GM18868 (cell line): Measurements from ENCODE around the gene PFDN5.
"Not testable (repeated sequence)": the region's sequence is repeated elsewhere in the genome, so short reads cannot be mapped to it uniquely, and the experiment has no call there.

Source experiments
- ATAC-seq: cut with Tn5 transposase; IDR thresholded peaks from one replicate; pipeline ENCODE4 v1.9.1; 2021; ENCODE audit warnings: mild to moderate bottlenecking, moderate library complexity; ENCODE audit not compliant: unreplicated experiment

Gene PFDN5

GRCh38 chr12:53279888-53280498 is 15.3 kb upstream of the PFDN5 start:
- no peak for ATAC-seq

DNA sequence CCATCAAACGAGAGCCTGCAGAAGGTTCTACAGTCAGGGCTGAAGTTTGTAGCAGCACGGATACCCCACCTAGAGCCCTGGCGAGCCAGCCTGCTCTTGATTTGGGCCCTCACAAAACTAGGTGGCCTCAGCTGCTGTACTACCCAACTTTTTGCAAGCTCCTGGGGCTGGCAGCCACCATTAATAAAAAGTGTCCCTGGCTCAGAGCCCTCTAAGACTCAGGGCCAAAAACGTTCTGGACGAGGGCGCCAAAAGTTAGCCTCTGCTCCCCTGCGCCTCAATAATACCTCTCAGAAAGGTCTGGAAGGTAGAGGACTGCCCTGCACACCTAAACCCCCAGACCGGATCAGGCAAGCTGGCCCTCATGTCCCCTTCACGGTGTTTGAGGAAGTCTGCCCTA is 8.9 kb upstream of the PFDN5 start:
- no peak for ATAC-seq

DNA sequence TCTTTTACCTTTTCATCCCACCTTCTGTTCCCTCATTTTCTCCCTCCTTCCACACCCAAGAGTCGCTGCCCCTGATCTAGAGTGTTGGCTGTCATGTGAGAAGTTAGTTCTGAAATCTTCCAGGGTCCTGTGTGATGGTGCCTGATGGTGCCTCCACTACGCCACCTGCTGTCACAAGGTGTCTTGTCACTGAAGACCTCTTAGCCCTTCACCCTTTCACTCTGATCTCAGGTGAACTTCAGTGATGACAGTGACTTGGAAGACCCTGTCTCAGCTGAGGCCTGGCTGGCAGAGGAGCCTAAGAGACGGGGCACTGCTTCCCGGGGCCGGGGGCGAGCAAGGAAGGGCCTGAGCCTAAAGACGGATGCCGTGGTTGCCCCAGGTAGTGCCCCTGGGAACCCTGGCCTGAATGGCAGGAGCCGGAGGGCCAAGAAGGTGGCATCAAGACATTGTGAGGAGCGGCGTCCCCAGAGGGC is 7.6 kb upstream of the PFDN5 start:
- ATAC-seq, result no peak

- no peak for ATAC-seq
Measured at GRCh38 chr12:53288322-53288721, 7.0 kb upstream of the PFDN5 start.

DNA sequence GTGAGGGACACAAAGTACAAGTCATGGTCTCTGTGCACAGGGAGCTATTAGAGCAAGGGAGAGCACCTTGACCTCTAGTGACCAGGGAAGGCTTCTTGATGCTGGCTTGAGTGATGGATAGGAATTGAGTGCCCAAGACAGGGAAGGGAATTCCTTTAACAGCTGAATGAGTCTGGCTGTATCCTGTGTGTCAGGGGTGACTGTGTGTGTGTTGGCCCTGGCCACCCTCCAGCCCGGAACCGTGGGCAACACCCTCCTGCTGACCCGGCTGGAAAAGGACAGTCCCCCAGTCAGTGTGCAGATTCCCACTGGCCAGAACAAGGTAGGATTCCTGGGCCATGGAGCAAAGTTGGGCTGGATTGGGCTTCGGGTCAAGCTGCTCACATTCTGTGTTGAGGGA is 5.5 kb upstream of the PFDN5 start:
- no peak for ATAC-seq

DNA sequence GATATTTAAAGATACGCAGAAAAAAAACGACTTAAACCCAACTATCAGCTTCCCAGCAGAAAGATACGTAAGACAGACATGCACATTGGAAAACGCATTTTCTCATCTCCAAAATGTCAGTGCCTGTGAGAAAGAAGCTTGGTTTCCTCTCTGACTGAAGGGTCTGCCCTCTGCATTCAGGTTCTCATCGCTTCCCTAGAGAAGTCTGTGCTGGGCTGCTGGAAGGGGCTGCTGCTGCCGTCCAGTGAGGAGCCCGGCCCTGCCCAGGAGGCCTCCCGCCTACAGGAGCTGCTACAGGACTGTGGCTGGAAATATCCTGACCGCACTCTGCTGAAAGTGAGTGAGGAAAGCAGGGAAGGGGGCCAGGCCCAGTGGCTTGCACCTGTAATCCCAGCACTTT is 4.7 kb upstream of the PFDN5 start:
- no peak for ATAC-seq

DNA sequence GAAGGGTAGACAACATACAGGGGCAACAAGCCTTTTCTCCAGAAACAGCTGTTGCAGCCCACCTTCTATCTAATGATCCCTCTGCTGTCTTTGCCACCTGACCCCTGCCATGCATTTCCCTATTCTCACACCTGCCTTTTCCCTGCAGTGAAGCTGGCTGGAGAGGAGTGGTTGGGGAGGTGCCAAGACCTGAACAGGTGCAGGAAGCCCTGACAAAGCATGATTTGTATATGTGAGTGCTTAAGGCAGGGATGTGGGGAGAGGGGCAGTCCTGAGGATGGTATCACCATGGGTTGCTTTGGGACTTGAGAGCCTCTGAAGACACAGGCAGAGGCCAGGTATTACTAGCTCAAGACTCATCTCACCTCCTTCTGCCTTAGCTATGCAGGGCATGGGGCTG is 2.9 kb upstream of the PFDN5 start:
- no peak for ATAC-seq

DNA sequence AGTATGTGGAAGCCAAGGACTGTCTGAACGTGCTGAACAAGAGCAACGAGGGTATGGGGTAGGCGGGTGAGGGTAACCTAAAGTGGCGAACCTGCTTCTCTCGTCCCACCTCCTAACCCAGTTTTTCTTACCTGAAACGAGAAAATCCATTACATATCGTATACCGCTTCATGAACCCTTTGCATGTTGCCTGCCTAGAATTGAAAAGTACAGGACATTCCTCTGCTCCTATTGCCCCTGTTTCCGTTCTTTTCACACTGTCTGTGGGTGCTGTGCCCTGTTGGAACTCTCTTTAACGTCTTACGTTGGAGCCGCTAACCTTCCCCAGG is 513 bp downstream of the PFDN5 start:
- no peak for ATAC-seq

DNA sequence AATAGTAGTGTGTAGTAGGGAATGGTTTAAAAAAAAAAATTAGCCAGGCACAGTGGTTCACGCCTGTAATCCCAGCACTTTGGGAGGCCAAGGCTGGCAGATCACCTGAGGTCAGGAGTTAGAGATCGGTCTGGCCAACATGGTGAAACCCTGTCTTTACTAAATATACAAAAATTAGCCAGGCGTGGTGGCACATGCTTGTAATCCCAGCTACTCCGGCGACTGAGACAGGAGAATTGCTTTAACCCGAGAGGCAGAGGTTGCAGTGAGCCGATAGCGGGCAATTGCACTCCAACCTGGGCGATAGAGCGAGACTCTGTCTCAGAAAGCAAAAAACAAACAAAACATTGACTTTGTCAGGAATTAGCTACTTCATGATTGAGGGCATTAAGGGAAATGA is 1.8 kb downstream of the PFDN5 start:
- ATAC-seq, result not testable (repeated sequence)

GRCh38 chr12:53298164-53298563 is 2.8 kb downstream of the PFDN5 start:
- ATAC-seq, result no peak

DNA sequence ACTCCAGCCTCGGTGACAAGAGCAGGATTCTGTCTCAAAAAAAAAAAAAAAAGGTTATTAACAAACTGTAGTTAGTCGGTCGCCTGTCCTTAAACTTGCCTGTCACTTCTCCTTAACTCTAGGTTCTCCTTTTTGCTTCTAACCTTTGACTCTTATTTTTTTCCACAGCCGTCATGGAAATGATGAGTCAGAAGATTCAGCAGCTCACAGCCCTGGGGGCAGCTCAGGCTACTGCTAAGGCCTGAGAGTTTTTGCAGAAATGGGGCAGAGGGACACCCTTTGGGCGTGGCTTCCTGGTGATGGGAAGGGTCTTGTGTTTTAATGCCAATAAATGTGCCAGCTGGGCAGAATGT is 3.7 kb downstream of the PFDN5 start:
- ATAC-seq, result no peak

DNA sequence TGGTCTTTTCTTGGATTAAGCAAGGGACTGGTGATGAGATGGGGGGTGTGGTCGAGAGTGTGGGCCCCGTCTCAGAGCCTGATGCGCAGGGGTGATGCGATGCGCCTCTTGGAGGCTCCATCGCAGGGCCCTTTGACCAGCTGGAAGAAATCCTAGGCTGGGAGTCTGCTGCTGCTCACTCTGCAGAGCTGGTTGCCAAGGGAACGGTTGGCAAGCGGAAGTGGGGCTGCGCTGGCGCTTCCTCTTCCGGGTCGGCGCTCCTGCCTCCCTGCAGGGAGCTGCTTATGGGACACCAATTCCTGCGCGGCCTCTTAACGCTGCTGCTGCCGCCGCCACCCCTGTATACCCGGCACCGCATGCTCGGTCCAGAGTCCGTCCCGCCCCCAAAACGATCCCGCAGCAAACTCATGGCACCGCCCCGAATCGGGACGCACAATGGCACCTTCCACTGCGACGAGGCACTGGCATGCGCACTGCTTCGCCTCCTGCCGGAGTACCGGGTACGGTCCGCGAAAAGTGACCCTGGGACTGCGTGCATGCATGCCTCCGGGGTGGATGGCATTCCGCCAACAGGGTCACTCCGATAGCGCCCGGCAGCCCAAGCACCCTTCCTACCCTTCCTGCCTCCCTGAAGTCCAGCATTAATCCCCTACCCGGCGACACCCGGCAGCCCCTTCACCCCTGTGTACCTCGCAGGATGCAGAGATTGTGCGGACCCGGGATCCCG is 4.3 kb downstream of the PFDN5 start, which contains the start of gene MYG1:
Gene MYG1 (plus strand): TSS at position 242 of the 727 bp plus-strand sequence. CDS start 43 bp downstream, at position 285.
- ATAC-seq, result peak; percentile 76

DNA sequence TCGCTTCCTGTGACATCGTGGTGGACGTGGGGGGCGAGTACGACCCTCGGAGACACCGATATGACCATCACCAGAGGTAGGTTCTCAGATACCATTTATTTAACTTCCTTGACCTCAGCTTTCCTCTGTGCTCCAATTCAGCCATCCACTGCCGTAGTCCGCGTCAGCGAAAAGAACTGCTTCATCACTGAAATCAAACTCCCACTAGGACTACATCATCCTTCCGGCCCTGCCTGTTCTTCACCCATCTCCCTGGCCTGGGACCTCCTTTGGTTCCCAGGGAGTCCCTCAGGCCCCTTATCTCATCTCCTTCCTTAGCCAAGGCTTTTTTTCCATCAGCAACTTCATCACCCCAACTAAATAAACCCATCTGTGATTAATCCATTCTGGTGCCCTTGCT is 4.8 kb downstream of the PFDN5 start:
- no peak for ATAC-seq

- no peak for ATAC-seq
Measured at GRCh38 chr12:53302903-53303302, 7.6 kb downstream of the PFDN5 start.

- ATAC-seq, result no peak
Measured at GRCh38 chr12:53306826-53307225, 11.5 kb downstream of the PFDN5 start.

DNA sequence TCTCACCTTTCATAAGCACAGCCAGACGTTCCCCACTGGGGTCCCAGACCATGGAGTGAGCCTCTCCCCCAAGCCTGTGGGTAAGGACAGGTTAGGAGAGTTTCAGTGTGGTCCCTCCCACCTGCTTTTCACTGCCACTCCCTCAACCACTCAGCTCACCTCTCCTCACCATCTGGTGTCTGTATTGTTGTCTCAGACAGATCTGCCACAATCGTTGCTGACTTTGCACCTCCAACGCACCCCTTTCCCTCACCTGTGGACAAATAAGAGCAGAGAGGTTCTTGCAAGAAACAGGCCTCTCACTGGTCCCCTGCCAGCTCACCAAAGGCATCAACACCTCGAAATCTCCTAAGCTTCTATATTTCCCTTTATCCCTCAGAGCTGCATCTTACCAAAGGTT is 12.9 kb downstream of the PFDN5 start:
- no peak for ATAC-seq

DNA sequence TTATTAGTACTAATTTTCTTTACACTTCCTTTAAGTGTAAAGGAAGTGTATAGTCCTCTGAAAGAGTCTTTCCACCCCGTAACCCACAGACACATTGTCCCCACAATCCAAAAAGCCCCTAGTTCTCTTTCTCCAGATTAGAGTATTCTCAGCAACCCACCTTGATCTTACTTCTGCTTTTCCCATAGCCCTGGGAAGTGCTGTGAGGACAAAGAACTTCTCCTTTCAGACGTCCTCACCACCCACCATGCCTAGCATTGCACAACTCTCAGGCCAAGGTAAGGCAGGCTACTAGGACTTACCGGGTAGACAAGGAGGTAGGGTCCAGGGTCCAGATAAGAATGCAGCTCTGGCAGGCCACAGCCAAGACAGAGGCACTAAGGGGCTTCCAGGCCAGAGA is 18.7 kb downstream of the PFDN5 start:
- peak; percentile 40 for ATAC-seq

GRCh38 chr12:53320352-53321195 is 25.2 kb downstream of the PFDN5 start:
- no peak for ATAC-seq

DNA sequence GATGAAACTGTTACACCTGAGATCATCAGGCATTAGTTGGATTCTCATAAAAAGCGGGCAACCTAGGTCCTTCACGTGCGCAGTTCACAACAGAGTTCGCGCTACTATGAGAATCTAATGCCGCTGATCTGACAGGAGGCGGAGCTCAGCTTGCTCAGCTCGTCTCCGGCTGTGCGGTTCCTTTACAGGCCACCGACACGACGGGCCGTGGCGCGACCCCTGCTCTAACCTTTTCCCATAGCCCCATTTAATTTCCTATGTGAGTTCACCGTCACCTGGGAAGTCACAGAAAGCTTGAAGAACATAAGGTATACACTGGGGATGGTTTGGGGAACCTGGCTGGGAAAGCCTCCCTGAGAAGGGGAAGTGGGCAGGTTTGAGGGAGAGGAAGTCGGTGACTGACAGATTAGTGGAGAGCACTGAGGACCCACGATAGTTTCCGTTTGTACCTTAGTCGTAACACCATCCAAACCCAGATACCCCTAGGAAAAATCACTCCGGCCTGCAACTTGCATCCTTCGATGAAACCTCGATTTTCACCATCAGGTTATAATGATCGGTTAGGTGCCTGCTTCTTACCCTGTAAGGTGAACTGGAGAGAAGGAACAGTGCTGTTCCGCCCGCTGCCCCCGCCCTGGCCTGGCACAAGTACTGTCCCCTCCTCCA is 28.9 kb downstream of the PFDN5 start:
- ATAC-seq, result peak; percentile 15

- ATAC-seq, result peak; percentile 56
Measured at GRCh38 chr12:53324779-53325510, 29.6 kb downstream of the PFDN5 start.
